Fibroblast of lung (primary cell): Measurements from ENCODE around the gene RPA3. TPM values are rescaled to one million over a fixed set of nuclear protein-coding genes. Genes with fewer than 3 reads are reported as not detected.
"Not testable (repeated sequence)": the region's sequence is repeated elsewhere in the genome, so short reads cannot be mapped to it uniquely, and the experiment has no call there.

ENCODE experiments used
- DNase-seq, 2 donors: peaks; one replicate each; pipeline versions ENCODE4 v3.0.0 to v3.0.0-alpha.2; 2010; ENCODE audit warnings: low read depth in 2 of 2
- H2AFZ ChIP-seq: 2 replicates; pipeline ENCODE4 v1.5.1; 2012; ENCODE audit warnings: low read length, control low read depth, inconsistent platforms
- H3K27ac ChIP-seq: 2 replicates; pipeline ENCODE4 v1.5.1; 2011; ENCODE audit warnings: low read length, control low read depth; ENCODE audit not compliant: insufficient read depth
- H3K27me3 ChIP-seq: 2 replicates; pipeline ENCODE4 v1.5.1; 2011; ENCODE audit warnings: mild to moderate bottlenecking, low read length; ENCODE audit not compliant: control insufficient read depth, insufficient read depth
- H3K36me3 ChIP-seq: 2 replicates; pipeline ENCODE4 v1.5.1; 2011; ENCODE audit warnings: low read length; ENCODE audit not compliant: control insufficient read depth, insufficient read depth
- H3K4me1 ChIP-seq: 2 replicates; pipeline ENCODE4 v1.5.1; 2011; ENCODE audit warnings: low read length; ENCODE audit not compliant: control insufficient read depth, insufficient read depth; ENCODE audit errors: extremely low read depth
- H3K4me2 ChIP-seq: 2 replicates; pipeline ENCODE4 v1.5.1; 2011; ENCODE audit warnings: low read length, control low read depth; ENCODE audit not compliant: insufficient read depth; ENCODE audit errors: extremely low read depth
- H3K4me3 ChIP-seq, 4 experiments: fragments of 200-600 bp in 1 of 4; sonication (generic) in 1 of 4; replicated peaks in 1 of 4; 2 replicates each; pipeline ENCODE4 v1.5.1; 2011 to 2016; ENCODE audit warnings: low read length in 4 of 4, low read depth in 3 of 4, mild to moderate bottlenecking in 3 of 4, control low read depth in 2 of 4, inconsistent platforms in 1 of 4, mixed read lengths in 1 of 4; ENCODE audit not compliant: insufficient read depth in 1 of 4; ENCODE audit errors: control extremely low read depth in 1 of 4
- H3K79me2 ChIP-seq: 2 replicates; pipeline ENCODE4 v1.5.1; 2012; ENCODE audit warnings: mild to moderate bottlenecking, low read length, inconsistent platforms; ENCODE audit not compliant: control insufficient read depth, insufficient read depth
- H3K9ac ChIP-seq: 2 replicates; pipeline ENCODE4 v1.5.1; 2011; ENCODE audit warnings: mild to moderate bottlenecking, low read length, control low read depth; ENCODE audit not compliant: insufficient read depth
- H3K9me3 ChIP-seq: 2 replicates; pipeline ENCODE4 v1.5.1; 2012; ENCODE audit warnings: low read depth, low read length; ENCODE audit not compliant: control insufficient read depth, insufficient read depth
- H4K20me1 ChIP-seq: 2 replicates; pipeline ENCODE4 v1.5.1; 2011; ENCODE audit warnings: low read length; ENCODE audit not compliant: control insufficient read depth, insufficient read depth; ENCODE audit errors: extremely low read depth
- EZH2 ChIP-seq: IDR thresholded peaks from 2 replicates; pipeline ENCODE4 v1.5.1; 2012; ENCODE audit warnings: low read length, control low read depth, mild to moderate bottlenecking; ENCODE audit errors: missing control alignments
- polyA plus RNA-seq, 2 donors: library from polyadenylated mRNA; depleted of rRNA in 1 of 2; stranded (reverse) in 1 of 2; unstranded in 1 of 2; fragments of >200 nt; gene quantifications; 2 replicates each; pipeline ENCODE4 v1.2.1, GENCODE V29; 2011 to 2012; ENCODE audit warnings: missing spikeins in 1 of 2
- total RNA-seq: library from RNA; depleted of rRNA; stranded (reverse); fragments of >200 nt; gene quantifications from 2 replicates; pipeline ENCODE4 v1.2.1, GENCODE V29; 2014
- TF ChIP-seq, protein P1 (sequence below), 2 donors: IDR thresholded peaks in 1 of 2; conservative IDR thresholded peaks in 1 of 2; 1 replicate in 1 of 2; 2 replicates in 1 of 2; pipeline ENCODE4 v1.5.1; 2011 to 2012; ENCODE audit warnings: low read length in 2 of 2, control low read depth in 1 of 2, inconsistent platforms in 1 of 2, low read depth in 1 of 2, mild to moderate bottlenecking in 1 of 2

RPA3 gene
- total and polyA plus RNA-seq, 2 donors (not counting 1 experiment from before 2014, with no cell fraction given), result 19.0 to 23.9 TPM

GRCh38 chr7:7682861-7683260, 35.5 kb downstream of the RPA3 start:
- Histone ChIP-seq H3K27me3 (no peaks in the 10 kb centered on the region), H2AFZ (no peak overlapping the region), H3K36me3 (no peaks in the 10 kb centered on the region), H3K9me3 (no peaks in the 10 kb centered on the region), H3K4me2 (no peak overlapping the region), H4K20me1 (no peaks in the 10 kb centered on the region), H3K27ac (no peak overlapping the region), H3K9ac (no peak overlapping the region), H3K79me2 (no peaks in the 10 kb centered on the region), H3K4me1 (no peaks in the 10 kb centered on the region), H3K4me3 (no peak overlapping the region)
- DNase-seq, result no peak
- no peak for TF ChIP-seq EZH2
- TF ChIP-seq, protein P1, sequence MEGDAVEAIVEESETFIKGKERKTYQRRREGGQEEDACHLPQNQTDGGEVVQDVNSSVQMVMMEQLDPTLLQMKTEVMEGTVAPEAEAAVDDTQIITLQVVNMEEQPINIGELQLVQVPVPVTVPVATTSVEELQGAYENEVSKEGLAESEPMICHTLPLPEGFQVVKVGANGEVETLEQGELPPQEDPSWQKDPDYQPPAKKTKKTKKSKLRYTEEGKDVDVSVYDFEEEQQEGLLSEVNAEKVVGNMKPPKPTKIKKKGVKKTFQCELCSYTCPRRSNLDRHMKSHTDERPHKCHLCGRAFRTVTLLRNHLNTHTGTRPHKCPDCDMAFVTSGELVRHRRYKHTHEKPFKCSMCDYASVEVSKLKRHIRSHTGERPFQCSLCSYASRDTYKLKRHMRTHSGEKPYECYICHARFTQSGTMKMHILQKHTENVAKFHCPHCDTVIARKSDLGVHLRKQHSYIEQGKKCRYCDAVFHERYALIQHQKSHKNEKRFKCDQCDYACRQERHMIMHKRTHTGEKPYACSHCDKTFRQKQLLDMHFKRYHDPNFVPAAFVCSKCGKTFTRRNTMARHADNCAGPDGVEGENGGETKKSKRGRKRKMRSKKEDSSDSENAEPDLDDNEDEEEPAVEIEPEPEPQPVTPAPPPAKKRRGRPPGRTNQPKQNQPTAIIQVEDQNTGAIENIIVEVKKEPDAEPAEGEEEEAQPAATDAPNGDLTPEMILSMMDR (conservative IDR thresholded peaks at IDR 0.05 in 1 of 2, IDR thresholded peaks at IDR 0.05 in 1 of 2; ENCODE audit: low read depth in 1 of 2, low read length in 2 of 2), result no peak

DNA sequence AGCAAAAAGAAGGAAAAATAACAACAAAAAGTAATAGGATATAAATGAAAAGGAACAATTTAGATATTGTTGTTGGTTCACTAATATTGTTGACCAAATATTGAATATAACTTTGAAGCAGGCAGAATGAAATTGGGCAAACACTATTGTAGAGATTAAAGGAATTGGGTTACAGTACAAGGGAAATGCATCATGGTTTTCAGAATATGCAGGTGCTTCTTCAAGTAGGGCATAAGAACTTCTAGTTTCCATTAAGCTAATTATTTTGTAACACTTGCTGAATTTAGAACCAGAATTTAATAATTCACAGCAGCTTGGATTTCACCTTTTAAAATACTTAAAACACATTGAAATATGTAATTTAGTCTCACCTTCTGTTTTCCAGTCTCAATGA, 36.5 kb downstream of the RPA3 start:
- H3K9ac ChIP-seq, result no peak overlapping the region
- no peak overlapping the region for H3K4me2 ChIP-seq
- H3K9me3 ChIP-seq, result no peaks in the 10 kb centered on the region
- H2AFZ ChIP-seq, result no peak overlapping the region
- DNase-seq, result no peak
- H3K27me3 ChIP-seq, result no peaks in the 10 kb centered on the region
- no peak overlapping the region for H3K27ac ChIP-seq
- H4K20me1 ChIP-seq, result no peaks in the 10 kb centered on the region
- TF ChIP-seq, protein P1 (conservative IDR thresholded peaks at IDR 0.05 in 1 of 2, IDR thresholded peaks at IDR 0.05 in 1 of 2; ENCODE audit: low read depth in 1 of 2, low read length in 2 of 2), result no peak
- TF ChIP-seq EZH2, result no peak
- H3K79me2 ChIP-seq, result no peaks in the 10 kb centered on the region
- no peaks in the 10 kb centered on the region for H3K4me1 ChIP-seq
- no peak overlapping the region for H3K4me3 ChIP-seq
- no peaks in the 10 kb centered on the region for H3K36me3 ChIP-seq

DNA sequence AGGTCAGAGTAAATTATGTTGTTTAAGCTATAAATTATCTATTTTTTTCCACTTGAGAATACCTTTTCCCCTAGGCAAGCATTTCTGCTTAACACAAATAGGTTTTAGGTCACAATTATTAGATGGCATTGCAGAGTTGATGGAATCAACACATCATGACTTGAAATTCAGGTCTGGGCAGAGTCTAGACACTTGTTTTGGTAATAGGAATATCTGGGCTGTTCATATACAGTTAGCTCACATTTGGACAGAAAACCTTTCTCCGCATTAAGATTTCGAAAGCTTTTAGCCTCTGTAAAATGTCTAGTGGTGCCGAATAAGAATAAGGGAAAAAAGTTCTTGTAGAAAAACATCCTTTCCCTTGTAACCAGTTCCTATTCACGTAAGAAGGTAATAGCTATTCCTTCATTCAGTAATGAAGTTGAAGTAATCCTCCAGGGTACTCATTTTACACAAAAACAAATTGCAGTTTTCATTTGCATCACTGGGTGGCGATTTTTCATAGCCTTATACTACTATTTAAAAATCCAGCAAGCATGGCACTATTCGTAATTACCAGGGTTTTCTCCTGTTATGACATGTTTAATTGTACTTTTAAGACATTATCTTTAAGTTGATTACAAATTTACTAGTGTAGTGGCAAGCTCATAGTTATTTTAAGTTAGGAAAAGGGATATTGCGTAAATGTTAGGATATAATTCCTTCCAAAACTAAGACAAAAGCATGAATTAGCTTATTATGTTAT, 37.0 kb downstream of the RPA3 start:
- no peak overlapping the region for H3K4me2 ChIP-seq
- no peak overlapping the region for H3K9ac ChIP-seq
- H3K9me3 ChIP-seq, result no peaks in the 10 kb centered on the region
- DNase-seq, result peak; percentile 55 to 82
- no peaks in the 10 kb centered on the region for H3K27me3 ChIP-seq
- TF ChIP-seq EZH2, result no peak
- TF ChIP-seq, protein P1 (conservative IDR thresholded peaks at IDR 0.05 in 1 of 2, IDR thresholded peaks at IDR 0.05 in 1 of 2; ENCODE audit: low read depth in 1 of 2, low read length in 2 of 2), result peak; percentile 35 to 67
- no peak overlapping the region for H3K4me3 ChIP-seq
- H4K20me1 ChIP-seq, result no peaks in the 10 kb centered on the region
- no peak overlapping the region for H3K27ac ChIP-seq
- no peaks in the 10 kb centered on the region for H3K79me2 ChIP-seq
- H3K4me1 ChIP-seq, result no peaks in the 10 kb centered on the region
- no peaks in the 10 kb centered on the region for H3K36me3 ChIP-seq
- peak overlapping the region; percentile 57 for H2AFZ ChIP-seq

- H3K27ac ChIP-seq, H3K4me3 ChIP-seq, H3K4me2 ChIP-seq, H3K36me3 ChIP-seq, H3K9me3 ChIP-seq, DNase-seq, H4K20me1 ChIP-seq, H3K79me2 ChIP-seq, H2AFZ ChIP-seq, H3K9ac ChIP-seq, H3K4me1 ChIP-seq, H3K27me3 ChIP-seq: not testable (repeated sequence)
Observed at GRCh38 chr7:7679640-7680039, 38.8 kb downstream of the RPA3 start.
